ENCODE data around the gene PPP2R5A.

The PPP2R5A gene

GRCh38 chr1:212242288-212242984 is 42.8 kb upstream of the PPP2R5A start:
- Histone ChIP-seq H3K79me2 (ENCODE audit: insufficient read depth, low read length) (no peaks in the 10 kb centered on the region), H2AFZ (ENCODE audit: low read depth, low read length) (no peak overlapping the region), H4K20me1 (ENCODE audit: insufficient read depth, low read length) (no peaks in the 10 kb centered on the region), H3K27me3 (ENCODE audit: insufficient read depth, low read length, poor library complexity) (no peaks in the 10 kb centered on the region), H3K4me2 (ENCODE audit: insufficient read depth, low read length) (no peak overlapping the region), H3K27ac (ENCODE audit: low read length) (no peak overlapping the region; the same call in 1 of the 2 replicates), H3K4me1 (ENCODE audit: insufficient read depth, low read length) (no peaks in the 10 kb centered on the region), H3K36me3 (ENCODE audit: insufficient read depth, low read length) (no peaks in the 10 kb centered on the region), H3K9me3 (ENCODE audit: insufficient read depth, low read length, severe bottlenecking) (no peaks in the 10 kb centered on the region), H3K4me3 (ENCODE audit: low read depth in 1 of 2, low read length in 2 of 2) (no peak overlapping the region), H3K9ac (ENCODE audit: low read depth, low read length) (no peak overlapping the region)
- no peak for ATAC-seq (ENCODE audit: insufficient read depth, low read depth)
- DNase-seq = no peak
- no peak for TF ChIP-seq EZH2 (IDR thresholded peaks at IDR 0.05; ENCODE audit: borderline replicate concordance, low read depth, low read length, severe bottlenecking)
- TF ChIP-seq, protein P1, sequence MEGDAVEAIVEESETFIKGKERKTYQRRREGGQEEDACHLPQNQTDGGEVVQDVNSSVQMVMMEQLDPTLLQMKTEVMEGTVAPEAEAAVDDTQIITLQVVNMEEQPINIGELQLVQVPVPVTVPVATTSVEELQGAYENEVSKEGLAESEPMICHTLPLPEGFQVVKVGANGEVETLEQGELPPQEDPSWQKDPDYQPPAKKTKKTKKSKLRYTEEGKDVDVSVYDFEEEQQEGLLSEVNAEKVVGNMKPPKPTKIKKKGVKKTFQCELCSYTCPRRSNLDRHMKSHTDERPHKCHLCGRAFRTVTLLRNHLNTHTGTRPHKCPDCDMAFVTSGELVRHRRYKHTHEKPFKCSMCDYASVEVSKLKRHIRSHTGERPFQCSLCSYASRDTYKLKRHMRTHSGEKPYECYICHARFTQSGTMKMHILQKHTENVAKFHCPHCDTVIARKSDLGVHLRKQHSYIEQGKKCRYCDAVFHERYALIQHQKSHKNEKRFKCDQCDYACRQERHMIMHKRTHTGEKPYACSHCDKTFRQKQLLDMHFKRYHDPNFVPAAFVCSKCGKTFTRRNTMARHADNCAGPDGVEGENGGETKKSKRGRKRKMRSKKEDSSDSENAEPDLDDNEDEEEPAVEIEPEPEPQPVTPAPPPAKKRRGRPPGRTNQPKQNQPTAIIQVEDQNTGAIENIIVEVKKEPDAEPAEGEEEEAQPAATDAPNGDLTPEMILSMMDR (IDR thresholded peaks at IDR 0.05; ENCODE audit: borderline replicate concordance, extremely low read depth, low read length, poor library complexity, severe bottlenecking) = no peak

DNA sequence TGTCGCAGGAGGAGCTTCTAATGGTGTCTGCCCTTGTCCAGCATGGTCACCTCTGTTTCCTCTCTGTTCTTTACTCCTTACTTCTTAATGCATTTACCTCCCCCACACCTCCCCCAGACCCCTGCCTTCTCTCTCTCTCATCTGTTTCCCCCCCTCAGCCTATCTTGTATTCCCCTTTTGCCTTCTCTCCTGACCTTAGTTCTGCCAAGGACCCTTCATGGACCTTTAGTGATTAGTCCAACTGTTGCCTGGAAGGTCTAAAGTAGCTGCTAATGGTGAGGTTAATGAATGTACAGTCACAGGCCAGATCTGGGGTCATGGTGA is 42.3 kb upstream of the PPP2R5A start:
- Histone ChIP-seq H3K27ac (ENCODE audit: low read length) (no peak overlapping the region; the same call in 1 of the 2 replicates), H3K4me2 (ENCODE audit: insufficient read depth, low read length) (no peak overlapping the region), H4K20me1 (ENCODE audit: insufficient read depth, low read length) (no peaks in the 10 kb centered on the region), H3K9ac (ENCODE audit: low read depth, low read length) (no peak overlapping the region), H3K4me1 (ENCODE audit: insufficient read depth, low read length) (no peaks in the 10 kb centered on the region), H3K79me2 (ENCODE audit: insufficient read depth, low read length) (no peaks in the 10 kb centered on the region), H3K36me3 (ENCODE audit: insufficient read depth, low read length) (no peaks in the 10 kb centered on the region), H3K27me3 (ENCODE audit: insufficient read depth, low read length, poor library complexity) (no peaks in the 10 kb centered on the region), H3K4me3 (ENCODE audit: low read depth in 1 of 2, low read length in 2 of 2) (no peak overlapping the region), H2AFZ (ENCODE audit: low read depth, low read length) (no peak overlapping the region), H3K9me3 (ENCODE audit: insufficient read depth, low read length, severe bottlenecking) (no peaks in the 10 kb centered on the region)
- TF ChIP-seq, protein P1 (IDR thresholded peaks at IDR 0.05; ENCODE audit: borderline replicate concordance, extremely low read depth, low read length, poor library complexity, severe bottlenecking) = no peak
- TF ChIP-seq EZH2 (IDR thresholded peaks at IDR 0.05; ENCODE audit: borderline replicate concordance, low read depth, low read length, severe bottlenecking) = no peak
- ATAC-seq (ENCODE audit: insufficient read depth, low read depth) (no peak), DNase-seq (no peak)

GRCh38 chr1:212244441-212244840 is 40.8 kb upstream of the PPP2R5A start:
- no peak for DNase-seq
- Histone ChIP-seq H2AFZ (ENCODE audit: low read depth, low read length) (no peak overlapping the region), H3K27ac (ENCODE audit: low read length) (no peak overlapping the region), H3K27me3 (ENCODE audit: insufficient read depth, low read length, poor library complexity) (no peaks in the 10 kb centered on the region), H3K9ac (ENCODE audit: low read depth, low read length) (no peak overlapping the region), H4K20me1 (ENCODE audit: insufficient read depth, low read length) (no peaks in the 10 kb centered on the region), H3K4me2 (ENCODE audit: insufficient read depth, low read length) (no peak overlapping the region), H3K4me1 (ENCODE audit: insufficient read depth, low read length) (no peaks in the 10 kb centered on the region), H3K79me2 (ENCODE audit: insufficient read depth, low read length) (no peaks in the 10 kb centered on the region), H3K9me3 (ENCODE audit: insufficient read depth, low read length, severe bottlenecking) (no peaks in the 10 kb centered on the region), H3K4me3 (ENCODE audit: low read depth in 1 of 2, low read length in 2 of 2) (no peak overlapping the region), H3K36me3 (ENCODE audit: insufficient read depth, low read length) (no peaks in the 10 kb centered on the region)
- no peak for ATAC-seq (ENCODE audit: insufficient read depth, low read depth)
- TF ChIP-seq, protein P1 (IDR thresholded peaks at IDR 0.05; ENCODE audit: borderline replicate concordance, extremely low read depth, low read length, poor library complexity, severe bottlenecking) = no peak
- TF ChIP-seq EZH2 (IDR thresholded peaks at IDR 0.05; ENCODE audit: borderline replicate concordance, low read depth, low read length, severe bottlenecking) = no peak

All from DND-41 (cell line).